MCF 10A (cell line): ENCODE measurements around the gene BICD2. TPM values are rescaled to one million over a fixed set of nuclear protein-coding genes. Genes with fewer than 3 reads are reported as not detected.
A peak's percentile ranks its signal among the peaks of the same experiment; 100 is the strongest.
"Not testable (repeated sequence)": the region's sequence is repeated elsewhere in the genome, so short reads cannot be mapped to it uniquely, and the experiment has no call there.

Experiments used
- Bru-seq: library from RNA; stranded (reverse); fragments of 400-500 nt; gene quantifications from one replicate; lab custom pipeline; 2021; lab: Mats Ljungman, UMichigan
- BruChase-seq, 2 experiments: library from RNA; stranded (reverse); fragments of 400-500 nt; gene quantifications; one replicate each; lab custom pipeline; 2021; lab: Mats Ljungman, UMichigan
- BruUV-seq: library from RNA; stranded (reverse); fragments of 400-500 nt; replicated peaks from 2 replicates; lab custom pipeline; 2021; lab: Mats Ljungman, UMichigan
- CTCF ChIA-PET: fragments of 300-600 bp; sonication (Branson Sonifier 250); formaldehyde crosslinking; extraction: SDS; loops from one replicate; lab custom pipeline; 2021; ENCODE audit warnings: antibody characterized with exemption, inconsistent platforms; lab: Yijun Ruan, JAX
- POLR2A ChIA-PET: fragments of 300-600, 350-650 bp; sonication (Branson Sonifier 250); formaldehyde crosslinking; extraction: SDS; loops from one replicate; lab custom pipeline; 2020; ENCODE audit warnings: antibody characterized with exemption, inconsistent platforms; lab: Yijun Ruan, JAX
- DNase-seq: peaks from one replicate; pipeline ENCODE4 v3.0.0-alpha.2; 2018; ENCODE audit not compliant: unreplicated experiment
- H3K27ac Mint-ChIP-seq: one replicate; pipeline ENCODE4 v1.8.0; 2022; ENCODE audit warnings: mild to moderate bottlenecking, low read depth, mixed read lengths; ENCODE audit not compliant: unreplicated experiment
- H3K27me3 Mint-ChIP-seq: one replicate; pipeline ENCODE4 v1.8.0; 2022; ENCODE audit warnings: mixed read lengths; ENCODE audit not compliant: insufficient read depth, unreplicated experiment
- H3K36me3 Mint-ChIP-seq: one replicate; pipeline ENCODE4 v1.8.0; 2022; ENCODE audit warnings: mild to moderate bottlenecking, moderate library complexity, mixed read lengths; ENCODE audit not compliant: insufficient read depth, unreplicated experiment
- H3K4me1 Mint-ChIP-seq: one replicate; pipeline ENCODE4 v1.8.0; 2022; ENCODE audit warnings: mixed read lengths; ENCODE audit not compliant: insufficient read depth, unreplicated experiment
- H3K4me3 Mint-ChIP-seq: one replicate; pipeline ENCODE4 v1.8.0; 2022; ENCODE audit warnings: mild to moderate bottlenecking, moderate library complexity, mixed read lengths; ENCODE audit not compliant: unreplicated experiment
- H3K9me3 Mint-ChIP-seq: one replicate; pipeline ENCODE4 v1.8.0; 2022; ENCODE audit warnings: mixed read lengths; ENCODE audit not compliant: unreplicated experiment
- CTCF ChIP-seq: fragments of 200-600 bp; IDR thresholded peaks from one replicate; pipeline ENCODE4 v1.8.0; 2022; ENCODE audit warnings: antibody characterized with exemption, mild to moderate bottlenecking; ENCODE audit not compliant: unreplicated experiment
- intact Hi-C: fragments of 100-400 bp; cut with micrococcal nuclease; formaldehyde crosslinking; loops from 2 replicates; pipeline ENCODE4 v1.14.1; 2022
- long read RNA-seq: library from polyadenylated mRNA; stranded (forward); transcript quantifications from one replicate; pipeline ENCODE4 v2.0.0, GENCODE V29; 2022
- total RNA-seq: library from RNA; stranded (reverse); gene quantifications from 2 replicates; pipeline ENCODE4 v1.2.3, GENCODE V29; 2022

The BICD2 gene
- total RNA-seq (23.1 and 23.5 TPM in 2 replicates), Bru-seq, nascent RNA (percentile 57 among the genes with signal in this experiment), BruChase-seq, experiment 1, labeled RNA remaining after a 6-hour chase (percentile 73 among the genes with signal in this experiment), BruChase-seq, experiment 2, labeled RNA remaining after a 2-hour chase (percentile 64 among the genes with signal in this experiment)
- long read RNA-seq, full-length matches to known transcripts = 63 of 104 reads
- long read RNA-seq, partial matches to known transcripts = 14 of 104 reads
- long read RNA-seq, other reads (novel, unspliced or antisense) = 27 of 104 reads

- CTCF ChIA-PET = interaction anchor here (0.6 to 2.1 kb wide), 14 partner anchors 10 to 1951 kb away, joined by 3 to 11 read pairs (median 4); no protein-coding TSS in a partner anchor
Observed at GRCh38 chr9:92764381-92764987, at the start of gene BICD2. Gene BICD2, minus strand, starts transcription at chr9:92764833. Its CDS starts 89 bp downstream, at chr9:92764744.

GRCh38 chr9:92809629-92810326 lies 45.1 kb upstream of the BICD2 start:
- H3K9me3 Mint-ChIP-seq, BruUV-seq, H3K4me1 Mint-ChIP-seq, H3K36me3 Mint-ChIP-seq, DNase-seq, H3K27ac Mint-ChIP-seq, intact Hi-C loops: not testable (repeated sequence)
- Mint-ChIP-seq H3K27me3 (peaks cover 57% of the 10 kb centered on the region), H3K4me3 (peak overlapping the region; percentile 30)
- ChIA-PET POLR2A (interaction anchor here (0.7 to 1.6 kb wide), 2 partner anchors 15 to 19 kb away, joined by 3 read pairs; no protein-coding TSS in a partner anchor), CTCF (interaction anchor here (0.5 to 1.7 kb wide), 6 partner anchors 12 to 1219 kb away, joined by 3 to 4 read pairs (median 3); no protein-coding TSS in a partner anchor)

More at GRCh38 chr9:92764381-92764987, at the start of gene BICD2:
- no peak for DNase-seq
- peaks cover 49% of the 10 kb centered on the region for H3K4me1 Mint-ChIP-seq
- POLR2A ChIA-PET = interaction anchor here (0.6 to 3.4 kb wide), 12 partner anchors 10 to 441 kb away, joined by 3 to 34 read pairs (median 4); partner anchors contain the start of genes CENPP and IPPK
- TF ChIP-seq CTCF = no peak
- peak within 1 kb of the TSS; percentile 84 for H3K27ac Mint-ChIP-seq
- BruUV-seq = no TSS peak
- H3K27me3 Mint-ChIP-seq = no peaks in the 10 kb centered on the region
- intact Hi-C loops = loop anchor here (10.0 kb wide), 1 partner anchor 90 kb away; the partner anchor contains the start of gene IPPK
- H3K9me3 Mint-ChIP-seq = no peaks in the 10 kb centered on the region
- H3K4me3 Mint-ChIP-seq = peak within 1 kb of the TSS; percentile 85
- no peaks in the 10 kb centered on the region for H3K36me3 Mint-ChIP-seq

- no peak overlapping the region for H3K27ac Mint-ChIP-seq
- TF ChIP-seq CTCF = peak; percentile 2
- DNase-seq = peak; percentile 48
- H3K4me3 Mint-ChIP-seq = peak overlapping the region; percentile 30
- no TSS peak for BruUV-seq
- H3K4me1 Mint-ChIP-seq = no peaks in the 10 kb centered on the region
- no peaks in the 10 kb centered on the region for H3K9me3 Mint-ChIP-seq
- ChIA-PET CTCF (interaction anchor here (0.5 to 1.7 kb wide), 9 partner anchors 9 to 1220 kb away, joined by 3 to 4 read pairs (median 3); partner anchors contain the start of gene CENPP), POLR2A (interaction anchor here (0.7 to 1.6 kb wide), 4 partner anchors 16 to 48 kb away, joined by 3 to 4 read pairs (median 3); no protein-coding TSS in a partner anchor)
- H3K27me3 Mint-ChIP-seq = peaks cover 48% of the 10 kb centered on the region
- no peaks in the 10 kb centered on the region for H3K36me3 Mint-ChIP-seq
- intact Hi-C loops = no loop called here
Observed at GRCh38 chr9:92808726-92809451, 44.3 kb upstream of the BICD2 start.
